ENCODE results near the gene ADAMTSL5. TPM values are rescaled to one million over a fixed set of nuclear protein-coding genes. Genes with fewer than 3 reads are reported as not detected.

ADAMTSL5 gene
- total RNA-seq, 3 donors from 2014 or later, result 2.7 to 3.5 (median 3.3) TPM

DNA sequence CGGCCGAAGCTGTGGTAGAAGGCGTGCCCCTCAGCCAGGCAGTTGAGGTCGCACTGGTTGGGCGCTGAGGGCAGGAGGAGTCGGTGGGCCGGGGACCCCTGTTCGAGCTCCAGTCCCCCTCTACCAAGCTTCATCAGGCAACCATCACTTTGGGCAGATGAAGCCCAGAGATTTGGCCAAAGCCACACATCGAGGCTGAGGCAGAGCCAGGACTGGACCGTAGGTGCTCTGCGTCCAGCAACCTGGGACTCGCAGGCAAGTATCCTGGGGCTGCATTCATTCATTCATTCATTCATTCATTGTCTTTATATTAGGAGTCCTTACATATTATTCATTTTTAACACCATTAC is 4.3 kb downstream of the ADAMTSL5 start:
- Histone ChIP-seq H3K4me3 (no peak overlapping the region), H3K36me3 (ENCODE audit: low read depth) (no peaks in the 10 kb centered on the region), H3K9me3 (no peaks in the 10 kb centered on the region), H3K4me1 (ENCODE audit: low read depth) (peaks cover 4% of the 10 kb centered on the region)
- intact Hi-C loops (cut with DNase I, micrococcal nuclease), result no loop called here
- DNase-seq, result no peak
- no peak for ATAC-seq
- TF ChIP-seq, protein P1, sequence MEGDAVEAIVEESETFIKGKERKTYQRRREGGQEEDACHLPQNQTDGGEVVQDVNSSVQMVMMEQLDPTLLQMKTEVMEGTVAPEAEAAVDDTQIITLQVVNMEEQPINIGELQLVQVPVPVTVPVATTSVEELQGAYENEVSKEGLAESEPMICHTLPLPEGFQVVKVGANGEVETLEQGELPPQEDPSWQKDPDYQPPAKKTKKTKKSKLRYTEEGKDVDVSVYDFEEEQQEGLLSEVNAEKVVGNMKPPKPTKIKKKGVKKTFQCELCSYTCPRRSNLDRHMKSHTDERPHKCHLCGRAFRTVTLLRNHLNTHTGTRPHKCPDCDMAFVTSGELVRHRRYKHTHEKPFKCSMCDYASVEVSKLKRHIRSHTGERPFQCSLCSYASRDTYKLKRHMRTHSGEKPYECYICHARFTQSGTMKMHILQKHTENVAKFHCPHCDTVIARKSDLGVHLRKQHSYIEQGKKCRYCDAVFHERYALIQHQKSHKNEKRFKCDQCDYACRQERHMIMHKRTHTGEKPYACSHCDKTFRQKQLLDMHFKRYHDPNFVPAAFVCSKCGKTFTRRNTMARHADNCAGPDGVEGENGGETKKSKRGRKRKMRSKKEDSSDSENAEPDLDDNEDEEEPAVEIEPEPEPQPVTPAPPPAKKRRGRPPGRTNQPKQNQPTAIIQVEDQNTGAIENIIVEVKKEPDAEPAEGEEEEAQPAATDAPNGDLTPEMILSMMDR (IDR thresholded peaks at IDR 0.05), result no peak

DNA sequence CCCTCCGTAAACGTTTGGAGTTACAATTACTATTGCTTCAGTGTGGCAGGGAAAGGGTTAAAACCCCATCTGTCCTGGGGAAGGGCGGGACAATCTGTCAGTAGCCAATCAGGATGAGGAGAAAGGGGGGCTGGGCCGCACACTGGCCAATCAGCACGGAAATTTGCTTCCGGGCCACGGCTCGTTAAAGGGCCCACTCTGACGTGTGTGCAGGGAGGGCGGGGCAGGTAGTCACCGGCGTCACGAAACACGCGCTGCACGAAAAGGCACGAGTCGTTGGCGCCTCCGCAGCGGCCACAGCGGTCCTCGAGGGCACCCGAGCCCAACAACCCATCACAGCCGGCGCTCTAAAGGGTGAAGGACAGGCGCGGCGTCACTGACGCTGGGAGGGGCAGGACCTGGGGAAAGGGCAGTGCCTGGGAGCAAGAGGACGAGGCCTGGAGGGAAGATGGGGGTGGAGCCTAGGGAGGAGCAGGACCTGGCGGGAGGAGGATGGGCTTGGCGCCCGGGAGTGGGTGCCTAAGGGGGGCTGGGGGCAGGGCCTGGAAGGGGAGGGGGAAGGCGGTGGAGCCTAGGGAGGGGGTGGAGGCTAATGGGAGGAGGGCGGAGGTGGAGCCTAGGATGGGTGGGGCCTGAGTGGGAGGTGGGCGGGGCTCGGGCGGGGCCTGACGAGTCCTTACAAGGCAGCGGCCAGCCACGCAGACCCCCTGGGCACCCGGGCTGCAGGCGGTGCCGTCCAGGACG is 4.9 kb downstream of the ADAMTSL5 start:
- H3K9me3 ChIP-seq, result no peaks in the 10 kb centered on the region
- H3K4me1 ChIP-seq (ENCODE audit: low read depth), result peaks cover 9% of the 10 kb centered on the region
- intact Hi-C loops (cut with DNase I, micrococcal nuclease), result no loop called here

DNA sequence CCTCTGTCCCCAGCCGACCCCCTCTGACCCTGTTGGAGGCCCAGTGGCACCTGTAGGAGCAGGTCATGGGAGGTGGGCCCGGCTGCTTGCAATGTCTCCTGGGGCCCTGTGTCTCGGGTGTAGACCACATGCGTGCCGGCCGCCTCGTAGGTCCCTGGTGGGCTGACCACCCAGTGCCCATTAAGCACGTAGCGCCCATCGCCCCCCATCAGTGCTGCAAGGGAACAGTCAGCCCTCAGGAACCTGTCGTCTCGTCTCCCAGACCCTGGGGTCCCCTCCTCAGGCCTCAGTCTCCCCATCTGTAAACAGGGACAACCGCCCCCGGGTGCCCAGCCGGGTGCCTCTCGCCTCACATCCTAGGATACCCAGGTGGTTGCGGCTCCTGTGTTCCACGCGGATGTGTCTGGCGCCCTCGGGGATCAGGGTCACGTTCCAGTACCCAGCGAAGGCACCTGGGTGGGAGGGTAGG is 5.6 kb downstream of the ADAMTSL5 start:
- intact Hi-C loops (cut with DNase I, micrococcal nuclease), result no loop called here
- Histone ChIP-seq H3K36me3 (ENCODE audit: low read depth) (no peaks in the 10 kb centered on the region), H3K4me3 (no peak overlapping the region), H3K9me3 (no peaks in the 10 kb centered on the region), H3K4me1 (ENCODE audit: low read depth) (peaks cover 9% of the 10 kb centered on the region)
- DNase-seq (peak in 1 of 3 donors; percentile 46), ATAC-seq (no peak)
- TF ChIP-seq, protein P1 (IDR thresholded peaks at IDR 0.05), result no peak

More for the DNA sequence above, 4.9 kb downstream of the ADAMTSL5 start:
- peak overlapping the region; percentile 1 for H3K4me3 ChIP-seq
- ATAC-seq (peak; percentile 92), DNase-seq (peak; percentile 91 to 94 (median 91))
- TF ChIP-seq, protein P1 (IDR thresholded peaks at IDR 0.05), result no peak
- H3K36me3 ChIP-seq (ENCODE audit: low read depth), result no peaks in the 10 kb centered on the region

DNA sequence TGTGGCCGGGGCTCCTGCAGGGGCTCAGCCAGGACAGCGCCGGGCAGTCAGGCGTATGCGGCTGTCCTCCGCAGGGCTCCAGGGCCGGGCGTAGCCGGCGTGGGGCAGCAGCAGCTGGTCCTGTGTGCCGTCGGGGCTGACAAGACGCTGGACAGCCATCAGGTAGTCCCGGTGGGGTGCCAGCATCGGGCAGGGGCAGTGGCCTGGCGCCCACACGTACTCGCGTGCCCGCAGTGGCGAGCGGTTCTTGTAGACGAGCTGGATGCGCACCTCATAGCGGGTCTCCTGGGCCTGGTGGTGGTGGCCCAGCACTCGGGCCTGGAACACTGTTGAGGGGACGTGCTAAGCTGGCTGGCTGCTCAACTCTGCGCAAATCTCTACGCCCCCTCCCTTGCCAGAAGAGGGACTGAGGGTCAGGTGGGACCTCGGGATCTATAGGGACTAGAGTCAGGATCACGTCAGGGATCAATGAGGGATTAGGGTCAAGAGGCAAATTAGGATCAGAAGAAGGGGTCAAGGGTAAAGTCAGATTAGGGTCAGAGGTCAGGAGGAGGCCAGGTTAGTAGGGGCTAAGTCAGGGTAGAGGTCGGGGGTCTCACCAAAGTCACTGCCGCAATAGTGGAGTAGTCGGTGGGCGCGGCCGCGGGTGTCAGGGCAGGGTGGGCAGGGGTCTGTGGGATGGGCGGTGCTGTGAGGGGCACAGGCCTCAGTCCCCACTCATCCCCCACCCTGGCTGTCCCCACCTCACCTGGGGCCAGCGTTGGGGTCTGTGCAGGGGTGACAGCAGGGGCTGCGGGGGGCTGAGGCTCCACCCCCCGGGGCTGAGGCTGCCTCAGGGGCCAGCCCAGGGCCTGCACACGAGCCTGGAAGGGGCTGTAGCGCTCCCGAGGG is 6.6 kb downstream of the ADAMTSL5 start:
- H3K36me3 ChIP-seq (ENCODE audit: low read depth), result no peaks in the 10 kb centered on the region
- TF ChIP-seq, protein P1 (IDR thresholded peaks at IDR 0.05), result no peak
- DNase-seq, result no peak
- intact Hi-C loops (cut with DNase I, micrococcal nuclease), result no loop called here
- no peak overlapping the region for H3K4me3 ChIP-seq
- H3K9me3 ChIP-seq, result no peaks in the 10 kb centered on the region
- peaks cover 9% of the 10 kb centered on the region for H3K4me1 ChIP-seq (ENCODE audit: low read depth)
- no peak for ATAC-seq

DNA sequence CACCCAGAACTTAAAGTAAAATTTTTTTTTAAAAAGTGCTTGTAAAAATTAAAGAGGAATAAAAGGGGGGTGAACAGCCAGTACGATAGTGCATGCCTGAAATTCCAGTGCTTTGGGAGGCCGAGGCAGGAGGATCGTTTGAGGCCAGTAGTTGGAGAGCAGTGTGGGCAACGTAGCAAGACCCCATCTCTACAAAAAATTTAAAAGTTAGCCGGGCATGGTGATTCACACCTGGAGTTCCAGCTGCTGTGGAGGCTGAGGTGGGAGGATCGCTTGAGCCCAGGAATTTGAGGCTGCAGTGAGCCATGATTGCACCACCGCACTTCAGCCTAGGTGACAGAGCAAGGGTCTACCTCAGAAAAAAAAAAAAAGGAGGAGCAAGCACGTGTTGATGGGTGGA is 7.8 kb downstream of the ADAMTSL5 start:
- TF ChIP-seq, protein P1 (IDR thresholded peaks at IDR 0.05), result no peak
- Histone ChIP-seq H3K9me3 (no peaks in the 10 kb centered on the region), H3K36me3 (ENCODE audit: low read depth) (no peaks in the 10 kb centered on the region), H3K4me3 (no peak overlapping the region), H3K4me1 (ENCODE audit: low read depth) (peaks cover 9% of the 10 kb centered on the region)
- intact Hi-C loops (cut with DNase I, micrococcal nuclease), result no loop called here
- ATAC-seq (no peak), DNase-seq (no peak)

Data from mucosa of descending colon (tissue), 3 donors.